H9 (cell line): Measurements from ENCODE around the gene CALHM1. TPM values are rescaled to one million over a fixed set of nuclear protein-coding genes. Genes with fewer than 3 reads are reported as not detected.

Experiments
- DNase-seq: peaks from one replicate; pipeline ENCODE4 v3.0.0-alpha.2; 2017
- H2AFZ ChIP-seq: one replicate; pipeline ENCODE4 v1.6.1; 2013; ENCODE audit warnings: mild to moderate bottlenecking, low read length, control low read depth, moderate library complexity
- H2AK5ac ChIP-seq: 2 replicates; pipeline ENCODE4 v1.6.1; 2013; ENCODE audit warnings: low read length, control low read depth, mixed read lengths; ENCODE audit not compliant: insufficient read length
- H2BK120ac ChIP-seq: one replicate; pipeline ENCODE4 v1.6.1; 2013; ENCODE audit warnings: low read depth, mild to moderate bottlenecking, low read length, control low read depth, inconsistent platforms; ENCODE audit not compliant: poor library complexity, severe bottlenecking
- H2BK12ac ChIP-seq: 2 replicates; pipeline ENCODE4 v1.6.1; 2013; ENCODE audit warnings: low read length, control low read depth, mixed read lengths, low read depth; ENCODE audit not compliant: insufficient read length
- H2BK15ac ChIP-seq: 2 replicates; pipeline ENCODE4 v1.6.1; 2013; ENCODE audit warnings: low read depth, low read length, control low read depth
- H2BK20ac ChIP-seq: one replicate; pipeline ENCODE4 v1.6.1; 2013; ENCODE audit warnings: low read depth, mild to moderate bottlenecking, low read length, control low read depth, inconsistent platforms; ENCODE audit not compliant: poor library complexity, severe bottlenecking
- H2BK5ac ChIP-seq: 2 replicates; pipeline ENCODE4 v1.6.1; 2013; ENCODE audit warnings: low read length, control low read depth, mixed read lengths; ENCODE audit not compliant: insufficient read length
- H3K14ac ChIP-seq: 2 replicates; pipeline ENCODE4 v1.6.1; 2013; ENCODE audit warnings: low read length, control low read depth; ENCODE audit not compliant: insufficient read depth
- H3K18ac ChIP-seq: 2 replicates; pipeline ENCODE4 v1.6.1; 2013; ENCODE audit warnings: low read depth, mild to moderate bottlenecking, mixed read lengths, low read length, control low read depth; ENCODE audit not compliant: insufficient read length
- H3K23ac ChIP-seq: 2 replicates; pipeline ENCODE4 v1.6.1; 2013; ENCODE audit warnings: low read length, control low read depth, mixed read lengths, low read depth; ENCODE audit not compliant: insufficient read length
- H3K23me2 ChIP-seq: 2 replicates; pipeline ENCODE4 v1.6.1; 2013; ENCODE audit warnings: low read depth, mild to moderate bottlenecking, mixed read lengths, low read length, control low read depth; ENCODE audit not compliant: insufficient read length, poor library complexity, severe bottlenecking
- H3K27ac ChIP-seq: 2 replicates; pipeline ENCODE4 v1.5.1; 2013; ENCODE audit warnings: low read length, control low read depth, mixed read lengths, low read depth; ENCODE audit not compliant: insufficient read length
- H3K27me3 ChIP-seq: 2 replicates; pipeline ENCODE4 v1.6.1; 2013; ENCODE audit warnings: low read length, control low read depth, inconsistent platforms; ENCODE audit not compliant: insufficient read depth
- H3K4ac ChIP-seq: 2 replicates; pipeline ENCODE4 v1.6.1; 2013; ENCODE audit warnings: low read depth, mild to moderate bottlenecking, control low read depth, inconsistent platforms, low read length, moderate library complexity
- H3K4me1 ChIP-seq: 2 replicates; pipeline ENCODE4 v1.6.1; 2013; ENCODE audit warnings: low read length, control low read depth, inconsistent platforms; ENCODE audit not compliant: insufficient read depth
- H3K4me2 ChIP-seq: 2 replicates; pipeline ENCODE4 v1.6.1; 2013; ENCODE audit warnings: low read length, control low read depth, mixed read lengths; ENCODE audit not compliant: insufficient read length, insufficient read depth
- H3K56ac ChIP-seq: 2 replicates; pipeline ENCODE4 v1.6.1; 2013; ENCODE audit warnings: low read depth, mild to moderate bottlenecking, mixed read lengths, low read length, control low read depth; ENCODE audit not compliant: insufficient read length
- H3K79me1 ChIP-seq: 2 replicates; pipeline ENCODE4 v1.6.1; 2013; ENCODE audit warnings: low read depth, mild to moderate bottlenecking, moderate library complexity, low read length, control low read depth, inconsistent platforms; ENCODE audit not compliant: insufficient read depth, poor library complexity, severe bottlenecking
- H3K79me2 ChIP-seq: 2 replicates; pipeline ENCODE4 v1.6.1; 2013; ENCODE audit warnings: low read length, control low read depth, inconsistent platforms; ENCODE audit not compliant: insufficient read depth
- H3K9ac ChIP-seq: 2 replicates; pipeline ENCODE4 v1.6.1; 2013; ENCODE audit warnings: low read length, control low read depth, mixed read lengths; ENCODE audit not compliant: insufficient read length; ENCODE audit errors: extremely low read depth
- H3K9me3 ChIP-seq: one replicate; pipeline ENCODE4 v1.6.1; 2013; ENCODE audit warnings: low read depth, low read length, inconsistent platforms; ENCODE audit not compliant: control insufficient read depth
- H3T11ph ChIP-seq: one replicate; pipeline ENCODE4 v1.6.1; 2013; ENCODE audit warnings: mild to moderate bottlenecking, low read length, control low read depth, inconsistent platforms
- H4K20me1 ChIP-seq: one replicate; pipeline ENCODE4 v1.6.1; 2013; ENCODE audit not compliant: control insufficient read depth, insufficient read length, insufficient read depth
- H4K5ac ChIP-seq: 2 replicates; pipeline ENCODE4 v1.6.1; 2013; ENCODE audit warnings: low read depth, mild to moderate bottlenecking, mixed read lengths, low read length, control low read depth; ENCODE audit not compliant: insufficient read length
- H4K8ac ChIP-seq: replicated peaks from 2 replicates; pipeline ENCODE4 v1.6.1; 2013; ENCODE audit warnings: low read length, control low read depth, mixed read lengths, low read depth; ENCODE audit not compliant: insufficient read length
- H4K91ac ChIP-seq: 2 replicates; pipeline ENCODE4 v1.6.1; 2013; ENCODE audit warnings: low read depth, mild to moderate bottlenecking, moderate library complexity, mixed read lengths, low read length, control low read depth; ENCODE audit not compliant: insufficient read length
- H3K27ac Mint-ChIP-seq, 3 experiments: 2 replicates in 2 of 3; 3 replicates in 1 of 3; pipeline ENCODE4 v1.8.0; 2020 to 2021; ENCODE audit warnings: mixed read lengths in 3 of 3, mild to moderate bottlenecking in 1 of 3, moderate library complexity in 1 of 3
- H3K27me3 Mint-ChIP-seq: 2 replicates; pipeline ENCODE4 v1.8.0; 2021; ENCODE audit warnings: low read depth, mild to moderate bottlenecking, moderate library complexity, mixed read lengths
- H3K36me3 Mint-ChIP-seq, 3 experiments: 2 replicates in 2 of 3; 3 replicates in 1 of 3; pipeline ENCODE4 v1.8.0; 2020 to 2021; ENCODE audit warnings: low read depth in 3 of 3, mixed read lengths in 3 of 3; ENCODE audit not compliant: insufficient read depth in 1 of 3
- H3K4me1 Mint-ChIP-seq, 2 experiments: 2 replicates each; pipeline ENCODE4 v1.8.0; 2020; ENCODE audit warnings: mixed read lengths in 2 of 2
- H3K4me3 Mint-ChIP-seq, 2 experiments: 2 replicates in 1 of 2; 3 replicates in 1 of 2; pipeline ENCODE4 v1.8.0; 2020 to 2021; ENCODE audit warnings: mild to moderate bottlenecking in 2 of 2, mixed read lengths in 2 of 2, moderate library complexity in 1 of 2
- H3K9me3 Mint-ChIP-seq, 2 experiments: 2 replicates in 1 of 2; 3 replicates in 1 of 2; pipeline ENCODE4 v1.8.0; 2020; ENCODE audit warnings: mild to moderate bottlenecking in 2 of 2, mixed read lengths in 2 of 2, moderate library complexity in 1 of 2
- WGBS: extraction: QIAGEN DNeasy Blood & Tissue Kit; methylation state at CpG from one replicate; pipeline ENCODE4 v1.1.7; 2013; ENCODE audit warnings: missing lambda C conversion rate, low lambda C conversion rate, mixed read lengths; ENCODE audit not compliant: insufficient read length; ENCODE audit errors: extremely low coverage; 5-methylcytosine and 5-hydroxymethylcytosine counted together
- total RNA-seq: library from RNA; stranded (reverse); gene quantifications from 2 replicates; pipeline ENCODE4 v1.2.1, GENCODE V29; 2021
- TF ChIP-seq, protein P1 (sequence below): fragments of 200-600 bp; sonication (generic); conservative IDR thresholded peaks from 3 replicates; pipeline ENCODE4 v1.8.0; 2021; ENCODE audit warnings: antibody characterized with exemption, mild to moderate bottlenecking

CALHM1 gene
- total RNA-seq, 1 experiment from 2014 or later, result 0.13 TPM

GRCh38 chr10:103416436-103417147 lies 42.1 kb downstream of the CALHM1 start:
- Histone ChIP-seq H3K23ac (no peak overlapping the region), H3K9me3 (no peaks in the 10 kb centered on the region), H3K4ac (no peak overlapping the region), H3K79me1 (no peaks in the 10 kb centered on the region), H3K27ac (no peak overlapping the region), H3K27me3 (no peaks in the 10 kb centered on the region), H2BK12ac (no peak overlapping the region), H3K14ac (no peak overlapping the region), H4K20me1 (no peaks in the 10 kb centered on the region), H3K9ac (no peak overlapping the region), H3K79me2 (no peaks in the 10 kb centered on the region), H4K91ac (no peak overlapping the region), H2BK20ac (no peak overlapping the region), H4K5ac (no peak overlapping the region), H3K23me2 (no peaks in the 10 kb centered on the region), H4K8ac (no peak overlapping the region), H2BK5ac (no peak overlapping the region), H3K4me2 (no peak overlapping the region), H2BK15ac (no peak overlapping the region), H2BK120ac (no peak overlapping the region), H3T11ph (no peak overlapping the region), H3K4me1 (no peaks in the 10 kb centered on the region), H3K18ac (no peak overlapping the region), H3K56ac (no peak overlapping the region), H2AFZ (no peak overlapping the region), H2AK5ac (no peak overlapping the region)
- Mint-ChIP-seq H3K27me3 (no peaks in the 10 kb centered on the region), H3K9me3 (no peaks in the 10 kb centered on the region), H3K4me3 (no peak overlapping the region), H3K36me3 (peaks cover 48 to 97% (median 83%) of the 10 kb centered on the region in 3 experiments), H3K27ac (0 out of 7 replicates have a peak overlapping the region, but pooled peaks of 1 of the 3 experiments have one; percentile 16), H3K4me1 (no peaks in the 10 kb centered on the region)
- no peak for DNase-seq
- TF ChIP-seq, protein P1, sequence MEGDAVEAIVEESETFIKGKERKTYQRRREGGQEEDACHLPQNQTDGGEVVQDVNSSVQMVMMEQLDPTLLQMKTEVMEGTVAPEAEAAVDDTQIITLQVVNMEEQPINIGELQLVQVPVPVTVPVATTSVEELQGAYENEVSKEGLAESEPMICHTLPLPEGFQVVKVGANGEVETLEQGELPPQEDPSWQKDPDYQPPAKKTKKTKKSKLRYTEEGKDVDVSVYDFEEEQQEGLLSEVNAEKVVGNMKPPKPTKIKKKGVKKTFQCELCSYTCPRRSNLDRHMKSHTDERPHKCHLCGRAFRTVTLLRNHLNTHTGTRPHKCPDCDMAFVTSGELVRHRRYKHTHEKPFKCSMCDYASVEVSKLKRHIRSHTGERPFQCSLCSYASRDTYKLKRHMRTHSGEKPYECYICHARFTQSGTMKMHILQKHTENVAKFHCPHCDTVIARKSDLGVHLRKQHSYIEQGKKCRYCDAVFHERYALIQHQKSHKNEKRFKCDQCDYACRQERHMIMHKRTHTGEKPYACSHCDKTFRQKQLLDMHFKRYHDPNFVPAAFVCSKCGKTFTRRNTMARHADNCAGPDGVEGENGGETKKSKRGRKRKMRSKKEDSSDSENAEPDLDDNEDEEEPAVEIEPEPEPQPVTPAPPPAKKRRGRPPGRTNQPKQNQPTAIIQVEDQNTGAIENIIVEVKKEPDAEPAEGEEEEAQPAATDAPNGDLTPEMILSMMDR, result peak; percentile 67
- WGBS, result no CpG with 5 or more reads among the region's 8 CpGs
